Gastroesophageal sphincter (tissue), 4 donors: ENCODE measurements around the gene ROBO1. TPM values are rescaled to one million over a fixed set of nuclear protein-coding genes. Genes with fewer than 3 reads are reported as not detected.
A peak's percentile ranks its signal among the peaks of the same experiment; 100 is the strongest.

Experiments used
- ATAC-seq: fragments of 150-250 bp; one replicate; pipeline ENCODE4 v1.9.1; 2016; ENCODE audit warnings: mild to moderate bottlenecking, moderate library complexity
- H3K27ac ChIP-seq, 4 donors: fragments of 200-600 bp; sonication (generic) in 3 of 4; 1 replicate in 3 of 4; 2 replicates in 1 of 4; pipeline ENCODE4 v1.5.1; 2016 to 2019
- H3K27me3 ChIP-seq: fragments of 200-600 bp; sonication (generic); one replicate; pipeline ENCODE4 v1.5.1; 2019
- H3K36me3 ChIP-seq, 2 donors: fragments of 200-600 bp; sonication (generic); one replicate each; pipeline ENCODE4 v1.5.1; 2019; ENCODE audit warnings: control low read depth in 1 of 2
- H3K4me1 ChIP-seq, 3 donors: fragments of 200-600 bp; sonication (generic); 1 replicate in 2 of 3; 2 replicates in 1 of 3; pipeline ENCODE4 v1.5.1; 2016 to 2019; ENCODE audit warnings: control low read depth in 2 of 3
- H3K4me3 ChIP-seq, 2 donors: fragments of 200-600 bp; sonication (generic); one replicate each; pipeline ENCODE4 v1.5.1; 2019; ENCODE audit warnings: mild to moderate bottlenecking in 1 of 2, moderate library complexity in 1 of 2
- H3K9me3 ChIP-seq, 3 donors: fragments of 200-600 bp; sonication (generic); one replicate each; pipeline ENCODE4 v1.5.1; 2017 to 2019; ENCODE audit warnings: control low read depth in 2 of 3
- EP300 ChIP-seq: sonication (generic); formaldehyde crosslinking; IDR thresholded peaks from one replicate; pipeline ENCODE4 v1.6.1; 2017; ENCODE audit warnings: antibody characterized with exemption, mild to moderate bottlenecking
- POLR2A ChIP-seq, 2 donors: fragments of 450-650 bp; IDR thresholded peaks; one replicate each; pipeline ENCODE4 v1.6.1; 2017; ENCODE audit warnings: antibody characterized with exemption in 2 of 2, mild to moderate bottlenecking in 2 of 2, moderate library complexity in 1 of 2
- POLR2AphosphoS5 ChIP-seq: sonication (generic); formaldehyde crosslinking; IDR thresholded peaks from one replicate; pipeline ENCODE4 v1.6.1; 2017; ENCODE audit warnings: antibody characterized with exemption
- WGBS, 2 donors: methylation state at CpG; one replicate each; pipeline ENCODE4 v1.1.5; 2018; ENCODE audit warnings: low coverage in 1 of 2; 5-methylcytosine and 5-hydroxymethylcytosine counted together
- total RNA-seq, 4 donors: library from RNA; depleted of rRNA; stranded (reverse); fragments of >200 nt; gene quantifications; one replicate each; pipeline ENCODE4 v1.1.0, GENCODE V29; 2016
- TF ChIP-seq, protein P1 (sequence below), 4 experiments: fragments of 200-600 bp in 2 of 4; fragments of 450-650 bp in 2 of 4; sonication (generic) in 1 of 4; IDR thresholded peaks; one replicate each; pipeline ENCODE4 v1.5.1; 2017 to 2019; ENCODE audit warnings: antibody characterized with exemption in 4 of 4, mild to moderate bottlenecking in 2 of 4, moderate library complexity in 2 of 4

The ROBO1 gene
- total RNA-seq, 4 donors from 2014 or later = 9.7 to 15.3 (median 12.9) TPM

DNA sequence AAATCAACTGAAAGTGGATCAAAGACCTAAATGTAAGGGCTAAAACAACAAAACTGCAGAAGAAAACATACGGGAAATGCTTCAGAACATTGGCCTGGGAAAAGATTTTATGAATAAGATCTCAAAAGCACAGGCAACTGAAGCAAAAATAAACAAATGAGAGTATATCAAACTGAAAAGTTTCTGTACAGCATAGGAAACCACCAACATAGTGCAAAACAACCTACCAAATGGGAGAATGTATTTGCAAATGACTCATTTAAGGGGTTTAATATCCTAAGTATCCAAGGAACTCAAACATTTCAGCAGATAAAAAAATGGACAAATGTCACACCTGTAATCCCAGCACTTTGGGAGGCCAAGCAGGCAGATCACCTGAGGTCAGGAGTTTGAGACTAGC lies 489.1 kb downstream of the ROBO1 start:
- ATAC-seq = no peak
- no peak overlapping the region for H3K4me3 ChIP-seq
- no peak overlapping the region for H3K27ac ChIP-seq
- no peaks in the 10 kb centered on the region for H3K9me3 ChIP-seq
- WGBS, 2 donors = 63% methylated on average over 1 of the region's 1 CpG
- H3K4me1 ChIP-seq = no peaks in the 10 kb centered on the region
- H3K27me3 ChIP-seq = no peaks in the 10 kb centered on the region
- TF ChIP-seq EP300 = no peak
- no peak for TF ChIP-seq POLR2AphosphoS5
- TF ChIP-seq POLR2A (IDR thresholded peaks at IDR 0.05) = no peak
- TF ChIP-seq, protein P1, sequence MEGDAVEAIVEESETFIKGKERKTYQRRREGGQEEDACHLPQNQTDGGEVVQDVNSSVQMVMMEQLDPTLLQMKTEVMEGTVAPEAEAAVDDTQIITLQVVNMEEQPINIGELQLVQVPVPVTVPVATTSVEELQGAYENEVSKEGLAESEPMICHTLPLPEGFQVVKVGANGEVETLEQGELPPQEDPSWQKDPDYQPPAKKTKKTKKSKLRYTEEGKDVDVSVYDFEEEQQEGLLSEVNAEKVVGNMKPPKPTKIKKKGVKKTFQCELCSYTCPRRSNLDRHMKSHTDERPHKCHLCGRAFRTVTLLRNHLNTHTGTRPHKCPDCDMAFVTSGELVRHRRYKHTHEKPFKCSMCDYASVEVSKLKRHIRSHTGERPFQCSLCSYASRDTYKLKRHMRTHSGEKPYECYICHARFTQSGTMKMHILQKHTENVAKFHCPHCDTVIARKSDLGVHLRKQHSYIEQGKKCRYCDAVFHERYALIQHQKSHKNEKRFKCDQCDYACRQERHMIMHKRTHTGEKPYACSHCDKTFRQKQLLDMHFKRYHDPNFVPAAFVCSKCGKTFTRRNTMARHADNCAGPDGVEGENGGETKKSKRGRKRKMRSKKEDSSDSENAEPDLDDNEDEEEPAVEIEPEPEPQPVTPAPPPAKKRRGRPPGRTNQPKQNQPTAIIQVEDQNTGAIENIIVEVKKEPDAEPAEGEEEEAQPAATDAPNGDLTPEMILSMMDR (IDR thresholded peaks at IDR 0.05) = no peak
- no peaks in the 10 kb centered on the region for H3K36me3 ChIP-seq

GRCh38 chr3:79268422-79268821 lies 499.4 kb downstream of the ROBO1 start:
- TF ChIP-seq EP300 (no peak), POLR2AphosphoS5 (no peak), POLR2A (IDR thresholded peaks at IDR 0.05) (no peak)
- TF ChIP-seq, protein P1 (IDR thresholded peaks at IDR 0.05) = no peak
- H3K27me3 ChIP-seq = no peaks in the 10 kb centered on the region
- no peaks in the 10 kb centered on the region for H3K4me1 ChIP-seq
- ATAC-seq = no peak
- WGBS, 2 donors = 88 to 92% methylated on average over 2 to 4 of the region's 4 CpGs
- no peaks in the 10 kb centered on the region for H3K36me3 ChIP-seq
- H3K27ac ChIP-seq = no peak overlapping the region
- H3K9me3 ChIP-seq = no peaks in the 10 kb centered on the region
- H3K4me3 ChIP-seq = no peak overlapping the region

- no peak overlapping the region for H3K27ac ChIP-seq
- no peaks in the 10 kb centered on the region for H3K4me1 ChIP-seq
- no peaks in the 10 kb centered on the region for H3K27me3 ChIP-seq
- 72 to 73% methylated on average over 2 of the region's 2 CpGs for WGBS, 2 donors
- H3K36me3 ChIP-seq = no peaks in the 10 kb centered on the region
- H3K9me3 ChIP-seq = no peaks in the 10 kb centered on the region
- no peak for ATAC-seq
- no peak for TF ChIP-seq EP300
- no peak for TF ChIP-seq POLR2AphosphoS5
- TF ChIP-seq, protein P1 (IDR thresholded peaks at IDR 0.05) = no peak
- no peak for TF ChIP-seq POLR2A (IDR thresholded peaks at IDR 0.05)
- H3K4me3 ChIP-seq = no peak overlapping the region
Observed at GRCh38 chr3:79264892-79265291, 502.9 kb downstream of the ROBO1 start.

DNA sequence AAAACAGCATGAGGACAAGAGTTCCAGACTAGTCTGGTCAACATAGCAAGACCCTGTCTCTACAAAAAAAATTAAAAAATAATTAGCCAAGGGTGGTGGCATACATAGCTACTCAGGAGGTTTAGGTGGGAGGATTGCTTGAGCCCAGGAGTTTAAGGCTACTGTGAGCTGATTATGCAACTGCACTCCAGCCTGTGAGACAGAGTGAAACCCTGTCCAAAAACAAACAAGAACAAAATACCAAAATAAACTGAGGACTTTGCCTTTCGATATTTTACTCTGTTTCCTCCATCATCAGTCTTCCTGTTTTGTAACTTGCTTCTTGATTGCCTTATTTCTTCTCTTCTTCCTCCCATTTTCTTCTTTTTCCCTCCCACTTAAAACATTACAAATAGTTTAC lies 504.4 kb downstream of the ROBO1 start:
- Histone ChIP-seq H3K4me3 (no peak overlapping the region), H3K27me3 (no peaks in the 10 kb centered on the region), H3K9me3 (no peaks in the 10 kb centered on the region), H3K36me3 (no peaks in the 10 kb centered on the region), H3K27ac (no peak overlapping the region), H3K4me1 (no peaks in the 10 kb centered on the region)
- WGBS, 2 donors = 50 to 64% methylated on average over 1 of the region's 1 CpG
- TF ChIP-seq EP300 (no peak), POLR2AphosphoS5 (no peak), POLR2A (IDR thresholded peaks at IDR 0.05) (no peak)
- TF ChIP-seq, protein P1 (IDR thresholded peaks at IDR 0.05) = no peak
- ATAC-seq = peak; percentile 39

- 27 to 65% methylated on average over 1 of the region's 1 CpG for WGBS, 2 donors
- H3K36me3 ChIP-seq = no peaks in the 10 kb centered on the region
- H3K4me3 ChIP-seq = no peak overlapping the region
- H3K4me1 ChIP-seq = no peaks in the 10 kb centered on the region
- peak; percentile 57 for ATAC-seq
- H3K9me3 ChIP-seq = no peaks in the 10 kb centered on the region
- no peaks in the 10 kb centered on the region for H3K27me3 ChIP-seq
- H3K27ac ChIP-seq = no peak overlapping the region
- TF ChIP-seq POLR2AphosphoS5 (no peak), POLR2A (IDR thresholded peaks at IDR 0.05) (no peak), EP300 (no peak)
- TF ChIP-seq, protein P1 (IDR thresholded peaks at IDR 0.05) = no peak
Observed at GRCh38 chr3:79258479-79258878, 509.3 kb downstream of the ROBO1 start.
